Activated CD4-positive, alpha-beta memory T cell treated with anti-CD3 and anti-CD28 coated beads, Interleukin-2, amount 10 ng/mL, durations not matched to agents 7 days and 5 days (primary cell): Measurements from ENCODE around the gene GNPTAB. TPM values are rescaled to one million over a fixed set of nuclear protein-coding genes. Genes with fewer than 3 reads are reported as not detected.
A peak's percentile ranks its signal among the peaks of the same experiment; 100 is the strongest.
"Not testable (repeated sequence)": the region's sequence is repeated elsewhere in the genome, so short reads cannot be mapped to it uniquely, and the experiment has no call there.

Source experiments
- CTCF ChIA-PET: fragments of 350-600 bp; sonication (Branson Sonifier 250); formaldehyde crosslinking; loops from one replicate; lab custom pipeline; 2021; ENCODE audit warnings: antibody characterized with exemption, inconsistent platforms; lab: Charles Lee
- POLR2A ChIA-PET: fragments of 350-600 bp; sonication (Branson Sonifier 250); formaldehyde crosslinking; loops from one replicate; lab custom pipeline; 2021; ENCODE audit warnings: antibody characterized with exemption; lab: Charles Lee
- DNase-seq: peaks from one replicate; pipeline ENCODE4 v3.0.0-alpha.2; 2020
- H3K27ac Mint-ChIP-seq: one replicate; pipeline ENCODE4 v1.8.0; 2021; ENCODE audit warnings: mild to moderate bottlenecking, mixed read lengths
- H3K27me3 Mint-ChIP-seq: one replicate; pipeline ENCODE4 v1.8.0; 2021; ENCODE audit warnings: mixed read lengths
- H3K36me3 Mint-ChIP-seq: one replicate; pipeline ENCODE4 v1.8.0; 2021; ENCODE audit warnings: low read depth, mixed read lengths
- H3K4me1 Mint-ChIP-seq: one replicate; pipeline ENCODE4 v1.8.0; 2021; ENCODE audit warnings: mixed read lengths
- H3K4me3 Mint-ChIP-seq: one replicate; pipeline ENCODE4 v1.8.0; 2021; ENCODE audit warnings: mild to moderate bottlenecking, mixed read lengths
- H3K9me3 Mint-ChIP-seq: one replicate; pipeline ENCODE4 v1.8.0; 2021; ENCODE audit warnings: mixed read lengths
- total RNA-seq, 2 experiments: library from RNA; stranded (reverse); gene quantifications; one replicate each; pipeline ENCODE4 v1.2.3, GENCODE V29; 2021

Gene GNPTAB
- total RNA-seq, 2 experiments from 2014 or later = 55.0 to 57.5 TPM

GRCh38 chr12:101819467-101819866 lies 11.3 kb downstream of the GNPTAB start:
- H3K27ac Mint-ChIP-seq = peak overlapping the region; percentile 56
- no peaks in the 10 kb centered on the region for H3K27me3 Mint-ChIP-seq
- H3K4me3 Mint-ChIP-seq = no peak overlapping the region
- POLR2A ChIA-PET = interaction anchor here (13.6 kb wide), 1 partner anchor 24 kb away, joined by 148 read pairs; no protein-coding TSS in a partner anchor
- peaks cover 42% of the 10 kb centered on the region for H3K36me3 Mint-ChIP-seq
- CTCF ChIA-PET = interaction anchor here (0.7 to 1.4 kb wide), 4 partner anchors 21 to 48 kb away, joined by 3 to 4 read pairs (median 3); no protein-coding TSS in a partner anchor
- no peak for DNase-seq
- H3K9me3 Mint-ChIP-seq = peaks cover 17% of the 10 kb centered on the region
- peaks cover 48% of the 10 kb centered on the region for H3K4me1 Mint-ChIP-seq

GRCh38 chr12:101818689-101819088 lies 12.1 kb downstream of the GNPTAB start:
- peaks cover 42% of the 10 kb centered on the region for H3K36me3 Mint-ChIP-seq
- H3K4me3 Mint-ChIP-seq, DNase-seq, H3K27me3 Mint-ChIP-seq, H3K27ac Mint-ChIP-seq: not testable (repeated sequence)
- peaks cover 43% of the 10 kb centered on the region for H3K4me1 Mint-ChIP-seq
- ChIA-PET CTCF (interaction anchor here (0.6 to 0.7 kb wide), 2 partner anchors 12 to 34 kb away, joined by 4 read pairs; no protein-coding TSS in a partner anchor), POLR2A (interaction anchor here (13.6 kb wide), 1 partner anchor 23 kb away, joined by 148 read pairs; no protein-coding TSS in a partner anchor)
- peaks cover 17% of the 10 kb centered on the region for H3K9me3 Mint-ChIP-seq

- POLR2A ChIA-PET = interaction anchor here (3.2 kb wide), 1 partner anchor 11 kb away, joined by 8 read pairs; no protein-coding TSS in a partner anchor
Observed at GRCh38 chr12:101813117-101813516, 17.6 kb downstream of the GNPTAB start.

DNA sequence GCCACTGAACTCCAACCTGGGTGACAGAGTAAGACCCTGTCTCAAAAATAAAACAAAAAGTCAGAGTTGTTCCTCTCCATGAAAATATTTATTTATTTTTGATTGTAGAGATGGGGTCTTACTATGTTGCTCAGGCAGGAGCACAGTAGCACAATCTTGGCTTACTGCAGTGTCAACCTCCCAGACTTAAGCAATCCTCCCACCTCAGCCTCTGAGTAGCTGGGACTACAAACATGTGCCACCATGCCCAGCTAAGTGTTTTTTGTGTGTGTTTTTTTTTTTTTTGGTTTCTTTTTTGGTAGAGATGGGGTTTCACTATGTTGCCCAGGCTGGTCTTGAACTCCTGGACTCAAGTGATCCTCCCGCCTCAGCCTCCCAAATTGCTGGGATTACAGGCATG lies 18.0 kb downstream of the GNPTAB start:
- H3K27ac Mint-ChIP-seq, DNase-seq, H3K27me3 Mint-ChIP-seq, H3K9me3 Mint-ChIP-seq, H3K4me3 Mint-ChIP-seq: not testable (repeated sequence)
- Mint-ChIP-seq H3K36me3 (peaks cover 34% of the 10 kb centered on the region), H3K4me1 (peaks cover 20% of the 10 kb centered on the region)
- ChIA-PET POLR2A (interaction anchor here (3.2 kb wide), 1 partner anchor 11 kb away, joined by 8 read pairs; no protein-coding TSS in a partner anchor), CTCF (interaction anchor here (1.0 to 2.9 kb wide), 2 partner anchors 18 to 19 kb away, joined by 3 to 7 read pairs; partner anchors contain the start of gene GNPTAB)

More at GRCh38 chr12:101813117-101813516, 17.6 kb downstream of the GNPTAB start:
- CTCF ChIA-PET = interaction anchor here (1.0 to 2.9 kb wide), 2 partner anchors 17 to 20 kb away, joined by 3 to 7 read pairs; partner anchors contain the start of gene GNPTAB
- Mint-ChIP-seq H3K27ac (no peak overlapping the region), H3K27me3 (no peaks in the 10 kb centered on the region), H3K9me3 (peaks cover 12% of the 10 kb centered on the region), H3K36me3 (peaks cover 34% of the 10 kb centered on the region), H3K4me3 (no peak overlapping the region), H3K4me1 (peaks cover 20% of the 10 kb centered on the region)
- DNase-seq = no peak

- POLR2A ChIA-PET = interaction anchor here (1.4 to 3.2 kb wide), 2 partner anchors 11 to 13 kb away, joined by 5 to 8 read pairs; no protein-coding TSS in a partner anchor
Observed at GRCh38 chr12:101811342-101811741, 19.4 kb downstream of the GNPTAB start.

DNA sequence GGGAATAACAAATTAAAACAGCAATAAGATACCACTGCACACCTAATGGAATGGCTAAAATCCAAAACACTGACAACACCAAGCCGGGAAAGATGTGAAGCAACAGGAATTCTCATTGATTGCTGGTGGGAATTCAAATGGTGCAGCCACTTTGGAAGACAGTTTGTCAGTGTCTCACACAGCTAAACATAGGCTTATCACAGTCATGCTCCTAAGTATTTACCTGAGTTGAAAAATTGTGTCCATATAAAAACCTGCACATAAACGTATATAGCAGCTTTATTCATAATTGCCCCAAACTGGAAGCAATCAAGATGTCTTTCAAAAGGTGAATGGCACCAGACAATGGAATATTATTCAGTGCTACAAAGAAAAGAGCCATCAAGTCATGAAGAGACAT lies 21.6 kb downstream of the GNPTAB start:
- Mint-ChIP-seq H3K36me3 (peaks cover 31% of the 10 kb centered on the region), H3K27me3 (no peaks in the 10 kb centered on the region), H3K27ac (no peak overlapping the region), H3K4me3 (no peak overlapping the region), H3K4me1 (peaks cover 29% of the 10 kb centered on the region), H3K9me3 (no peaks in the 10 kb centered on the region)
- POLR2A ChIA-PET = no interaction called here
- DNase-seq = no peak
- CTCF ChIA-PET = no interaction called here

More at GRCh38 chr12:101811342-101811741, 19.4 kb downstream of the GNPTAB start:
- H3K4me3 Mint-ChIP-seq, H3K27me3 Mint-ChIP-seq, H3K9me3 Mint-ChIP-seq, CTCF ChIA-PET, H3K27ac Mint-ChIP-seq, DNase-seq: not testable (repeated sequence)
- H3K4me1 Mint-ChIP-seq = peaks cover 24% of the 10 kb centered on the region
- H3K36me3 Mint-ChIP-seq = peaks cover 33% of the 10 kb centered on the region

- Mint-ChIP-seq H3K27ac (no peak overlapping the region), H3K4me3 (no peak overlapping the region), H3K9me3 (no peaks in the 10 kb centered on the region), H3K36me3 (peaks cover 22% of the 10 kb centered on the region), H3K4me1 (peaks cover 35% of the 10 kb centered on the region), H3K27me3 (no peaks in the 10 kb centered on the region)
- POLR2A ChIA-PET = interaction anchor here (0.7 kb wide), 1 partner anchor 14 kb away, joined by 3 read pairs; no protein-coding TSS in a partner anchor
- no peak for DNase-seq
- CTCF ChIA-PET = interaction anchor here (0.7 to 2.0 kb wide), 4 partner anchors 17 to 33 kb away, joined by 3 to 8 read pairs (median 5); partner anchors contain the start of gene GNPTAB
Observed at GRCh38 chr12:101806265-101806664, 24.5 kb downstream of the GNPTAB start.

- Mint-ChIP-seq H3K4me3 (no peak overlapping the region), H3K9me3 (no peaks in the 10 kb centered on the region), H3K36me3 (peaks cover 20% of the 10 kb centered on the region), H3K27ac (no peak overlapping the region), H3K27me3 (no peaks in the 10 kb centered on the region), H3K4me1 (peaks cover 40% of the 10 kb centered on the region)
- DNase-seq = no peak
- ChIA-PET POLR2A (no interaction called here), CTCF (interaction anchor here (0.7 to 1.1 kb wide), 3 partner anchors 13 to 31 kb away, joined by 3 to 4 read pairs (median 3); no protein-coding TSS in a partner anchor)
Observed at GRCh38 chr12:101804409-101804808, 26.4 kb downstream of the GNPTAB start.

GRCh38 chr12:101803978-101804377 lies 26.8 kb downstream of the GNPTAB start:
- ChIA-PET POLR2A (no interaction called here), CTCF (interaction anchor here (1.0 to 1.1 kb wide), 3 partner anchors 13 to 30 kb away, joined by 3 read pairs; no protein-coding TSS in a partner anchor)
- DNase-seq = no peak
- no peaks in the 10 kb centered on the region for H3K9me3 Mint-ChIP-seq
- peaks cover 22% of the 10 kb centered on the region for H3K36me3 Mint-ChIP-seq
- no peaks in the 10 kb centered on the region for H3K27me3 Mint-ChIP-seq
- H3K4me3 Mint-ChIP-seq = no peak overlapping the region
- H3K4me1 Mint-ChIP-seq = peaks cover 42% of the 10 kb centered on the region
- no peak overlapping the region for H3K27ac Mint-ChIP-seq

GRCh38 chr12:101802486-101802885 lies 28.3 kb downstream of the GNPTAB start:
- Mint-ChIP-seq H3K9me3 (no peaks in the 10 kb centered on the region), H3K27me3 (no peaks in the 10 kb centered on the region), H3K36me3 (peaks cover 24% of the 10 kb centered on the region), H3K27ac (no peak overlapping the region), H3K4me3 (no peak overlapping the region), H3K4me1 (peaks cover 47% of the 10 kb centered on the region)
- POLR2A ChIA-PET = interaction anchor here (1.0 kb wide), 1 partner anchor 22 kb away, joined by 4 read pairs; no protein-coding TSS in a partner anchor
- CTCF ChIA-PET = interaction anchor here (1.1 kb wide), 1 partner anchor 28 kb away, joined by 3 read pairs; no protein-coding TSS in a partner anchor
- DNase-seq = no peak

DNA sequence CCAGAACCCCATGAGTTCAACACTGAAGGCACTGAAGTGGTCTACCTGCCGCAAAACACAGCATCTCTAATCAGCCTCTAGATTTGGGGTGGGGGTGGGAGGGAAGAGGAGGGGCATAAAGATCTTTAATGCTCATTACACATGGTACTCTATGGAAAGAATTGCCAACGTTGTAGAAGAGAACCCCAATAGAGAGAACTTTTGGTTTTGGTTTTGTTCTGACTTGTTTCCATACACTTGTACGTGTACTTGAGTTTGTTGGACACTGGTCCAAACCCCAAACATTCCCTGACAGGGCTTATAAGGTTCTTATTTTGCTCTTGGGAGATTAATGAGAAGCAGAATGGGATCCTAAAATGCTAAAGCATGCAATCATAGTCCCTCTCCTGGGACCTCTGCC lies 31.0 kb downstream of the GNPTAB start:
- Mint-ChIP-seq H3K27ac (no peak overlapping the region), H3K27me3 (no peaks in the 10 kb centered on the region), H3K4me1 (peaks cover 59% of the 10 kb centered on the region), H3K4me3 (peak overlapping the region; percentile 17), H3K36me3 (peaks cover 30% of the 10 kb centered on the region), H3K9me3 (no peaks in the 10 kb centered on the region)
- ChIA-PET CTCF (interaction anchor here (1.5 to 1.6 kb wide), 2 partner anchors 24 to 31 kb away, joined by 3 to 6 read pairs; partner anchors contain the start of gene GNPTAB), POLR2A (no interaction called here)
- no peak for DNase-seq

GRCh38 chr12:101795786-101796185 lies 35.0 kb downstream of the GNPTAB start:
- peak overlapping the region; percentile 70 for H3K27ac Mint-ChIP-seq
- POLR2A ChIA-PET = interaction anchor here (1.3 to 8.2 kb wide), 5 partner anchors 15 to 43 kb away, joined by 3 to 148 read pairs (median 4); partner anchors contain the start of gene GNPTAB
- H3K4me3 Mint-ChIP-seq = no peak overlapping the region
- CTCF ChIA-PET = interaction anchor here (0.9 to 7.4 kb wide), 5 partner anchors 8 to 44 kb away, joined by 3 to 114 read pairs (median 4); partner anchors contain the start of gene GNPTAB
- H3K27me3 Mint-ChIP-seq = no peaks in the 10 kb centered on the region
- H3K4me1 Mint-ChIP-seq = peaks cover 81% of the 10 kb centered on the region
- peaks cover 44% of the 10 kb centered on the region for H3K36me3 Mint-ChIP-seq
- no peaks in the 10 kb centered on the region for H3K9me3 Mint-ChIP-seq
- no peak for DNase-seq

GRCh38 chr12:101795013-101795412 lies 35.7 kb downstream of the GNPTAB start:
- peaks cover 47% of the 10 kb centered on the region for H3K36me3 Mint-ChIP-seq
- peak; percentile 26 for DNase-seq
- H3K9me3 Mint-ChIP-seq = no peaks in the 10 kb centered on the region
- CTCF ChIA-PET = interaction anchor here (0.8 to 7.4 kb wide), 9 partner anchors 8 to 83 kb away, joined by 3 to 114 read pairs (median 10); partner anchors contain the start of genes DRAM1 and GNPTAB
- H3K27me3 Mint-ChIP-seq = no peaks in the 10 kb centered on the region
- H3K4me3 Mint-ChIP-seq = no peak overlapping the region
- peaks cover 81% of the 10 kb centered on the region for H3K4me1 Mint-ChIP-seq
- POLR2A ChIA-PET = interaction anchor here (1.2 to 8.2 kb wide), 7 partner anchors 11 to 267 kb away, joined by 3 to 148 read pairs (median 4); partner anchors contain the start of genes GNPTAB and WASHC3
- peak overlapping the region; percentile 70 for H3K27ac Mint-ChIP-seq
